Measurements from ENCODE around the gene IL17RA. TPM values are rescaled to one million over a fixed set of nuclear protein-coding genes. Genes with fewer than 3 reads are reported as not detected.

The IL17RA gene
- total RNA-seq, 4 donors from 2014 or later, result 23.7 to 48.4 (median 31.0) TPM

DNA sequence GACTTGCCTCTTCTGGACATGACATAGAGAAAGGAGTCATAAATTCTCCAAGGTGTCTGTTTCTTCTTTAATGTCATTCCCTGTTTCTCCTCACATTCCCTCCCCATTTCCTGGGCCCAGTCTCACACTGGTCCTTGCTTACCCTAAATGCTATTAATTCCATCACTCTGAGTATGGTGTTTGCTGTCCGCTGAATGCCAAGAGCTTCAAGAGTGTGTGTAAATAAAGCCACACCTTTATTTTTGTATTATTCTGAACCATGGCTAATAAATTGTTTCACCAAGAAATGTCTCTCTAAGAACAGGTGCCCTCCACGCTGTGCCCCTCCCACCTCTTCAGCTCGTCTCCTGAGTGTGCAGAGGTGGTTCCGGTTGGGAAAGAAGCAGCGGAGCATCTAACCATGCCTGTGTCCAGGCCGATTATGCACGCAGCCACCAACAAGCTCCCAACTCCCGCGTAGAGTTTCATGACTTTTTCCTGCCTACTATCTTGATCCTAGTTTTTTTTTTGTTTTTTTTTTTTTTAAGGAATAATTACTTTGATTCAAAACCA lies 27.8 kb downstream of the IL17RA start:
- no peak for ATAC-seq (ENCODE audit: low FRiP score)
- DNase-seq (ENCODE audit: low spot score), result no peak
- TF ChIP-seq, protein P1, sequence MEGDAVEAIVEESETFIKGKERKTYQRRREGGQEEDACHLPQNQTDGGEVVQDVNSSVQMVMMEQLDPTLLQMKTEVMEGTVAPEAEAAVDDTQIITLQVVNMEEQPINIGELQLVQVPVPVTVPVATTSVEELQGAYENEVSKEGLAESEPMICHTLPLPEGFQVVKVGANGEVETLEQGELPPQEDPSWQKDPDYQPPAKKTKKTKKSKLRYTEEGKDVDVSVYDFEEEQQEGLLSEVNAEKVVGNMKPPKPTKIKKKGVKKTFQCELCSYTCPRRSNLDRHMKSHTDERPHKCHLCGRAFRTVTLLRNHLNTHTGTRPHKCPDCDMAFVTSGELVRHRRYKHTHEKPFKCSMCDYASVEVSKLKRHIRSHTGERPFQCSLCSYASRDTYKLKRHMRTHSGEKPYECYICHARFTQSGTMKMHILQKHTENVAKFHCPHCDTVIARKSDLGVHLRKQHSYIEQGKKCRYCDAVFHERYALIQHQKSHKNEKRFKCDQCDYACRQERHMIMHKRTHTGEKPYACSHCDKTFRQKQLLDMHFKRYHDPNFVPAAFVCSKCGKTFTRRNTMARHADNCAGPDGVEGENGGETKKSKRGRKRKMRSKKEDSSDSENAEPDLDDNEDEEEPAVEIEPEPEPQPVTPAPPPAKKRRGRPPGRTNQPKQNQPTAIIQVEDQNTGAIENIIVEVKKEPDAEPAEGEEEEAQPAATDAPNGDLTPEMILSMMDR (IDR thresholded peaks at IDR 0.05), result no peak

DNA sequence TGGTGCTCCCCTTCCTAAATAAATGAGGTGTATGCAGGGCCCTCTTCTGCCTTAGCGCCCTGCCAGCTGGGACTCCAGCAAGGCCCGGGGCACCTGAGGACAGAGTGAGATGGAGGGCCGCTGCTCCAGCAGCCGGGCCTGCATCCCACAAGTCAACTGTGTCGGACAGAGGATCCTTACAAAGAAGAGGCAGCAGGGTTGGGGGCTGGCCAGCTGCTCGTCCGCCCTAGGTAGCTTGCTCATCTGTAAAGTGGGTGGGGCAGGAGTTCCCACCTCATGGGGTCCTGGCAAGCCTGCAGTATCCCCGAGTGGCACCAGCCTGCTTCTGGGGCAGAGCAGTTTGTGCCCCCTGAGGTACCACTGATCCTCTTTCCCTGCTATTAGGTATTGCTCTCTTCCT lies 28.8 kb downstream of the IL17RA start:
- TF ChIP-seq, protein P1 (IDR thresholded peaks at IDR 0.05), result no peak

DNA sequence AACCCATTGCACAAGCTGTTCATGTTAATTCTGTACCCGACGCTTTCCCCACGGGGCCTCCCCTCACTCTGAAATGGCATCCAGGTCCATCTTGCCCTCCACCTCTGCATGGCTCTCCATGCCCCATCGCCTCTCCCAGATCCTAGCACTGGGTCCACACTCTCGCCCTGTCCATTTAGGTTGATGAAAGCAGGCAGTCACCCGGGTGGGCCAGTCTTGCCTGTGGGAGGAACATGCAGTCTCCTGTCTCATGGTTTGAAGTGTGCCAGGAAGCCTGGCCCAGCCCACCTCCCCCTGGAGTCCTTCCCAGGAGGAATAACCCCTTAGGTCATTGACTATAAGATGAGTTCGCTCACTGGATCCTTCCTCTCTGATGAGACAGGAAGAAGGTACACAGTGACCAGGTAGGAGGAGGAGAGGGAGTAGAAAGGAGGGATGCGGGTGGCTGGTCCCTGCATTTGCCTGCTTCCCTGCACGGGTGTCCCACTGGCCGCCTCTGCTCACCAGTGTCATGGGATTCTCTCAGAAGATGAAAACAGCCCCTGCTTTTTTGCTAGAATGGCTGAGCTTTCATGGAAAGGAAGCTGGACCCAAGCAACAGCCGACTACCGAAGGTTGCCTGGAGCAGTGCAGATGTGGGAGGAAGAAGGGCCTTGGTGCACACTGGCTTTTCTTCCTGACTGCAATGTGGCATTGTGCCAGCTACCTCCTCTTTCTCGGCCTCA lies 29.5 kb downstream of the IL17RA start:
- TF ChIP-seq, protein P1 (IDR thresholded peaks at IDR 0.05), result no peak
- DNase-seq (ENCODE audit: low spot score), result no peak
- no peak for ATAC-seq (ENCODE audit: low FRiP score)

More for the DNA sequence above, 28.8 kb downstream of the IL17RA start:
- ATAC-seq (ENCODE audit: low FRiP score) (no peak), DNase-seq (ENCODE audit: low spot score) (no peak)

DNA sequence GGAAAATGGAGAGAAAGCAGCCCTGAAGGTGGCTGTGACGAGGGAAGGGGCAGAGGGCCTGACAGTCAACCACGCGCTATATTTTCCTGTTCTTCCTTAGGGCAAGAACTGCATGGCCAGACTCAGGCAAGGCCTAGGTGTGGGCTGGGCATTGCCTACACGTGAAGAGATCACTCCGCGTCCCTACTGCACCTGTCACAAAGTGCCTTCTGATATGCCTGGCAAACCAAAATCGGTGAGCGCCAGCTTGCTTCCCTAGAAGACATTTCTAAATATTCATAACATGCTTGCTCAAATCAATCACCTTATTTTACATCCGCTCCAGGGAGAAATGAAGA lies 30.1 kb downstream of the IL17RA start:
- DNase-seq (ENCODE audit: low spot score), result no peak
- TF ChIP-seq, protein P1 (IDR thresholded peaks at IDR 0.05), result no peak
- no peak for ATAC-seq (ENCODE audit: low FRiP score)

DNA sequence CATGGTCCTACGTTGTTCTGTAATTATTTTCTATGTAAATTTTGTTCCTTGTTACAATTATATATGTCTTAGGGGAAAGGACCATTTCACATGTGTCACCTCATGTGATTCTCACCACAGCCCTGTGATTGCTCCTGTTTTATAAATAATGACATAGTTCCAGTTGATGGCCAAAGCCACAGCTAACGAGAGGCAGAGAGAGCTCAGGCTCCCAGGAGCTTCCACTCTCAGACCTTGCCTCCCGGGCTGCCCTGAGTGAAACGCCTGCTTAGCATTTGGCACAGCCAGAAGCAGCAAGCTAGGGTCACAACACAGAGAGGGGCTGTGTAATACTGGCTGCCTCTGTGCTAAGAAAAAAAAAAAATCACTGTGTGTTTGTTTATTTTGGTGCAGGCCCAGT lies 30.4 kb downstream of the IL17RA start:
- no peak for ATAC-seq (ENCODE audit: low FRiP score)
- DNase-seq (ENCODE audit: low spot score), result no peak
- TF ChIP-seq, protein P1 (IDR thresholded peaks at IDR 0.05), result no peak

DNA sequence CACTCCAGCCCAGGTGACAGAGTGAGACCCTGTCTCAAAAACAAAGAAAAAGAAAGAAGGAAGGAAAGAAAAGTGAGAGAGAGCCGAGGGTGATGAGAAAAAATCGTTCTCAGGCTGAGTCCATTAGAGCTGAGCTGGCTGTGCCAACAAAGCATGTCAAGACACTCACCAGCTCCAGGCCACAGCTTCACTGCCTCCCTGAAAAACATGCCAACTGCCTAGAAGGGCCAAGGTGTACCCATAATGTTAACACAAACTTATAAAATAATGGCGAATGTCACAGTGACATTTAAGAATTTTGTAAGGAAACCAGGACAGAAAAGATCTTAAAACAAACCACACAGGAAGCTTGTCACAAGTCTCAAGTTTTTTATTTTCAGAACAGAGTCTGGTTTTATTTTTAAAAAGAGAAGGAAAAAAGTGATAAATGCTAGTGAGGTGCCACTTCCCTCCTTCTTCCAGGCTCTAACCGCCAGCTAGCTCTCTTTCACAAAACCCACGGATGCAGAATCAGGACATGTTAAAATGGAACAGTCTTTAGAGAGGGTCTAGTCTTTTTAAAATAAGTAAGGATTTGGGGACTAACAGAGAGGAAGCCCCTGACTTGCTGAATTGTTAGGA lies 31.3 kb downstream of the IL17RA start:
- DNase-seq (ENCODE audit: low spot score), result no peak
- TF ChIP-seq, protein P1 (IDR thresholded peaks at IDR 0.05), result no peak
- no peak for ATAC-seq (ENCODE audit: low FRiP score)
